Measurements from ENCODE around the gene SMARCA5.

GRCh38 chr4:143481361-143481760, 32.1 kb upstream of the SMARCA5 start:
- TF ChIP-seq CTCF (IDR thresholded peaks at IDR 0.05) = no peak
- no peak for TF ChIP-seq POLR2A (IDR thresholded peaks at IDR 0.05)

Data from Peyer's patch (tissue), 4 donors.